HL-60/S4 treated with phorbol 12-myristate 13-acetate at 8.2 ng/mL for 4 days and 3 days (cell line): ENCODE results near the gene SLC35B2.

Experiments used
- in situ Hi-C: fragments of 300-500 bp; cut with MboI; formaldehyde crosslinking; loops from 2 replicates; pipeline ENCODE4 v1.15.0; 2022; ENCODE audit warnings: low sequenced_read_pairs

SLC35B2 gene

GRCh38 chr6:44286285-44286565 lies 28.9 kb upstream of the SLC35B2 start:
- in situ Hi-C loops = no loop called here

GRCh38 chr6:44285552-44286284 lies 28.4 kb upstream of the SLC35B2 start:
- in situ Hi-C loops = no loop called here

- in situ Hi-C loops = no loop called here
These were observed 27.5 kb upstream of the SLC35B2 start for GRCh38 chr6:44284867-44285266.

GRCh38 chr6:44284121-44284520 lies 26.8 kb upstream of the SLC35B2 start:
- in situ Hi-C loops = no loop called here

- in situ Hi-C loops = no loop called here
These were observed 21.7 kb upstream of the SLC35B2 start for GRCh38 chr6:44278774-44279697.

- in situ Hi-C loops = no loop called here
These were observed 21.0 kb upstream of the SLC35B2 start for GRCh38 chr6:44278315-44278714.

- in situ Hi-C loops = no loop called here
These were observed 20.4 kb upstream of the SLC35B2 start for GRCh38 chr6:44277763-44278162.

GRCh38 chr6:44276667-44277640 lies 19.6 kb upstream of the SLC35B2 start:
- in situ Hi-C loops = no loop called here

- in situ Hi-C loops = no loop called here
These were observed 18.7 kb upstream of the SLC35B2 start for GRCh38 chr6:44275749-44276648.

- in situ Hi-C loops = no loop called here
These were observed 18.0 kb upstream of the SLC35B2 start for GRCh38 chr6:44275271-44275748.

GRCh38 chr6:44273617-44274016 lies 16.3 kb upstream of the SLC35B2 start:
- in situ Hi-C loops = no loop called here

GRCh38 chr6:44272999-44273566 lies 15.8 kb upstream of the SLC35B2 start:
- in situ Hi-C loops = no loop called here

- in situ Hi-C loops = no loop called here
These were observed 15.2 kb upstream of the SLC35B2 start for GRCh38 chr6:44272529-44272928.

- in situ Hi-C loops = no loop called here
These were observed 14.6 kb upstream of the SLC35B2 start for GRCh38 chr6:44271914-44272313.

- in situ Hi-C loops = no loop called here
These were observed 14.0 kb upstream of the SLC35B2 start for GRCh38 chr6:44271406-44271723.

- in situ Hi-C loops = no loop called here
These were observed 13.4 kb upstream of the SLC35B2 start for GRCh38 chr6:44270526-44271405.

- in situ Hi-C loops = no loop called here
These were observed 12.7 kb upstream of the SLC35B2 start, which contains the start of gene TMEM151B for GRCh38 chr6:44269921-44270525. TMEM151B (plus strand) TSS chr6:44270450; CDS start chr6:44270743, 293 bp downstream.
